HG02678 (cell line): ENCODE results near the gene TTC31.
A peak's percentile ranks its signal among the peaks of the same experiment; 100 is the strongest.
"Not testable (repeated sequence)": the region's sequence is repeated elsewhere in the genome, so short reads cannot be mapped to it uniquely, and the experiment has no call there.

Source experiments
- ATAC-seq: cut with Tn5 transposase; IDR thresholded peaks from one replicate; pipeline ENCODE4 v1.9.1; 2021; ENCODE audit warnings: mild to moderate bottlenecking, moderate library complexity; ENCODE audit not compliant: unreplicated experiment

TTC31 gene

DNA sequence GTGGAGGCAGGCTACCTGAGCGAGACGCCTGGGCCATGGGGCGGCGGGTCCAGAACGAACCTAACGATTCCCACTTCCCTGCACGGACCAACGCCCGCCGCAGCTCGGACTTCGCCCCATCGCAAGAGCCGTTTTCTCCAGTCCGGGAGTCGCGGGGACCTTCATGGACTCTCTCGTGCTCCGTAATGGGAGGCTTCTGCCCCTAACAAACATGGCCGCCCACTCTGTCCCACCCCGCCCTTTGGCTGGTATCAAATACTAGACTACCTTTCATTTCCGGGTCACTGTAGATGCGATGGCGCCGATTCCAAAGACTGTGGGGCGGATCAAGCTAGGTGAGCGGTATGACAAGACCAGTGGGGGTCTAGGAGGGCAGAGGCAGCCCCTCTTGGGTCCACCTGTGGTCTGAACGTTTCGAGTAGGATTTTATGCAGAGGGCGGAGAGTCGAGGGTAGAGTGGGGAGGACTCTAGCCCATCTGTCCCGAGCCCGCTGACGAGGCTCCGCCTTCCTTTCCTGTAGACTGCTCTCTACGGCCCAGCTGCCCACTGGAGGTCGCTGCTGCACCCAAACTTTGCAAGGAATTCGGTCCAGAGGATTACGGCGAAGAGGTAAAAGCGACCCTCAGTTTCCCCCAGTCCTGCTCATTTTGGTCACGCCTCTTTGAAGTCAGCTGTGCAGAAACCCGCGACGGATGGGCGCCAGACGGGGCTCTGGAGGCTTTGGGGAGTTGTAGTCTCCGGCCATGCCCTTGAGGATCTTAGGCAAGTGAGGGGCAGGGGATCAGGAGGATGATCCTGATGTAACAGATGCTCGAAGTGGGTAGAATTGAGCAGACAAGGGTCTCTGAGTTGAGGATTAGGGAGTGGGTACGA lies at the start of gene TTC31, which contains the start of gene CCDC142:
Gene TTC31, plus strand, starts transcription at position 281 of the 874 bp plus-strand sequence. Its CDS starts 15 bp downstream, at position 296.
Gene CCDC142, minus strand, starts transcription at position 198 of the 874 bp plus-strand sequence. Its CDS starts 161 bp downstream, at position 37.
- ATAC-seq = peak; percentile 92

DNA sequence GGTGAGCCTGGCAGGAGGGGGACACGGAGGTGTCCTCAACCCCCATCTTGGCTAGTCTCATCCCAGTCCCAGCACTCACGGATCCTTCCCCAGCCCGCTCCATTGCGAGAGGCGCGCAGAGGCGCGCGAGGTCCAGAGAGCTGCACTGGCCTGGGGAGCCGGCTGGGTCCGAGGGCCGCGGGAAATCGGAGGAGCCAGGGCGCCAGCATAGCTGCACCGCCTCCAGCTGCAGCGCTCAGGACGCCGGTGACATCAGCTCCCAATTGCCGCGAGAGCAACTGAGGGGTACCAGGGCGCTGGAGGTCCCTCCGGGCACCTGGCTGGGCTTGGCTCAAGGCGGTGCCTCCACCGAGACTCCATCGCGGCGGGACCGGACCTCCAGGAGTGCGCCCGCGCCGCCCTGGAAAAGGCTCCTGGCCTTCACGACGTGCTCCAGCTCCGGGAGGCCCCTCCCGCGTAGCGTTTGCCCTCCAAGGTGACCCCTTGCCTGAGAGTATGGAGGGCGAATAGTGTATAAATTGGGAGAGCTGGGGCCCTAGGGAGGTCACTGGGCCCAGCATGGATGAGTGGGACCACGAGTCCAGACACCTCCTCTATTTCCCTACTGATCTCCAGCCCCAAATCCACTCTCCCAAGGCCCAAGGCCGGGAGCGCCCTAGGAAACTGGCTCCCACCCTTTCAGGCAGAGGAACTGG lies 46.6 kb upstream of the TTC31 start:
- no peak for ATAC-seq

DNA sequence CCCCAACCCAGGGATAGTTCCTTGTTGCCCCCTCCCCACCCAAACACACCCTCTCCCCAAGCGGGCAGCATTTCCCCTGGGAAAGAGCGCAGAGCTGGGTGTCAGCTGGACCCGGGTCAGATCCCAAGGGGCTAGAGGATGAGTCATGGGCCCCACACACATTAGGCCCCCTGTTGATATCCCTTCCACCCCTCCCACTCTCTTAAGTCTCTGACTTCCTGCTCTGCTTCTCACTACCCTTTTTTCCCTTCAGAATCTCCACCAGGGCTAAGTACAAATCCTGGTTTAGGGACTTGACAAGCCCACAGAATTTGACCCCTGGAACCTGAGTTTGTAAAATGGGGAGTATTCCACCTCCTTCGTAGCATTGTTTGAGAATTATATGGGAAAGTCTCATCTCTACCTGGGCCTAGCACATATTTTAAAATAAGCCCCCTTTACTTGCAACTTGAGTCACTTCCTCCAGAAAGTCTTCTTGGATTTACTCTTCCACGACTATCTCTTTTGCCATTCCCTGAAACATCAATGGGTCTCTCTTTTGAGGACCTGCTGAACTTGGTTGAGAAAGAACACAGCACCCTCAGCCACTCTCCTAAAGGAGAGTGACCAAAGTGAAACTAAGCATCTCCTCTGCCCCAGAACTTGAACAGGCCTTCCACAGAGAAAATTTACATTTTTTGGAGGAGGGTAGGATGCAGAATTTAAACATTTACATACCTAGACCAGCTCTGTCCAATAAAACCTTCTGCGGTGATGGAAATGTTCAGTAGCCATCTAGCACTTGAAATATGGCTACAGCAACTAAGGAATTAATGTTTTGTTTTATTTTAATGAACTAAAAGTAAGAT lies 45.8 kb upstream of the TTC31 start:
- no peak for ATAC-seq

DNA sequence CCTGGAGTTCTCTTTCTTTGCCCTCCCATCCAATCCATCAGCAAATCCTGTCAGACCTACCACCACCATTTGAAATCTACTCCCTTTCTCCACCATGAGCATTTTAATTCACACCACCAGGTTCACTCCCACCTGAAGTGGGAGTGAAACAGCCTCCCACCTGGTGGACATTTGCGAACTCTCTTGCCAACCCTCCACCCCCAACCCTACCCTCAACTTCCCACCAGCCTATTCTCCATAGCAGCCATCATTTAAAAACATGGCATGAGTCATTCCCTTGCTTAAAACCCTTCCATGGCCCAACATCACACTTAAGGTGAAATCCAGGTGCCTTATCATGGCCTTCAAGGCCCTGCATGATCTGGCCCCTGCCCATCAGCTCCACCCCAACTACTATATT lies 44.6 kb upstream of the TTC31 start:
- no peak for ATAC-seq

DNA sequence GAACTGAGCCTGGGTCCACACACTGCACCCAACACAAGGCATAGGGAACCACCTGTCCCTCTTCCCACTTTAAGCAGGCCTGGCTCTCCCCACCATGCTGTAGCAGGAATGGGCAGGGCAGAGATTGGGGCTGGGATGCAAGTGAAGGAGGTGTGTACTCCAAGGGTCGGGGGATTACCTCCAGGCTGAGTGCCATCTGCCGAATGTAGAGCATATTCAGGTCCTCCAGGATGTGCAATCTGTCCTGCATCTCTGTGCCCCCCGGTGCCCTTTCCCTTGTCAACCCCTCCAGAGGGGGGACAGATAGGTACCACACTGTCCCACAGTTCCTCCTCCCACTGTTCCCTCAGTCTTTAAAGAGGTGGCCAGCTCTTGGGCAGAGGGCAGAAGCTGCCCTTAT lies 43.5 kb upstream of the TTC31 start:
- no peak for ATAC-seq

DNA sequence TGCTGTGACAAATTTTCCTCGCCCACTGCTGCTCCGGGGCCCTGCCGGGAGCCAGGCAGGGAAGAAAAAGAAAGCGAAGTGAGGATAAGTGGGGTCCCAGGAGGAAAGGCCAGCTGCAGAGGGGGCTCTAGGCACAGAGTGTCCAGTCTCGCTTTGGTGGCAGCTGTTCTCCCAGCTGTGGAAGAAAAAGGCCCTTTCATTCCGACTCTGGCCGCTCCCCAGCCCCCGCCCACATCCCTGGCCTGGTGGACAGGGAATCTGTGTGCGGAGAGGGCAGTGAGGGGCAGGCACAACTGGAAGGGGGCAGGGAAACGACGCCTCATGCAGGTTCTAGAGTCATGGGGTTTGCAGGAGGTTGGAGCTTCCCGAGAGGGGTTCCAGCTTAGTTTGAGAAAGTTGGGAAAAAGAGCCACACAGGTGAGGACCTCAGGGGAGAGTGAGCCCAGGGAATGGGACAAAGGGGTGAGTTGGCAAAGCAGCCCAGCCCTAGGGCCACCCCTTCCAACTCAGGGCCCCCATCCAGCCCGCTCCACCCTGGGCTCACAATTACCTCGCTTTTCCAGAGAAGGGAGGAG lies 43.0 kb upstream of the TTC31 start:
- peak; percentile 0 for ATAC-seq

DNA sequence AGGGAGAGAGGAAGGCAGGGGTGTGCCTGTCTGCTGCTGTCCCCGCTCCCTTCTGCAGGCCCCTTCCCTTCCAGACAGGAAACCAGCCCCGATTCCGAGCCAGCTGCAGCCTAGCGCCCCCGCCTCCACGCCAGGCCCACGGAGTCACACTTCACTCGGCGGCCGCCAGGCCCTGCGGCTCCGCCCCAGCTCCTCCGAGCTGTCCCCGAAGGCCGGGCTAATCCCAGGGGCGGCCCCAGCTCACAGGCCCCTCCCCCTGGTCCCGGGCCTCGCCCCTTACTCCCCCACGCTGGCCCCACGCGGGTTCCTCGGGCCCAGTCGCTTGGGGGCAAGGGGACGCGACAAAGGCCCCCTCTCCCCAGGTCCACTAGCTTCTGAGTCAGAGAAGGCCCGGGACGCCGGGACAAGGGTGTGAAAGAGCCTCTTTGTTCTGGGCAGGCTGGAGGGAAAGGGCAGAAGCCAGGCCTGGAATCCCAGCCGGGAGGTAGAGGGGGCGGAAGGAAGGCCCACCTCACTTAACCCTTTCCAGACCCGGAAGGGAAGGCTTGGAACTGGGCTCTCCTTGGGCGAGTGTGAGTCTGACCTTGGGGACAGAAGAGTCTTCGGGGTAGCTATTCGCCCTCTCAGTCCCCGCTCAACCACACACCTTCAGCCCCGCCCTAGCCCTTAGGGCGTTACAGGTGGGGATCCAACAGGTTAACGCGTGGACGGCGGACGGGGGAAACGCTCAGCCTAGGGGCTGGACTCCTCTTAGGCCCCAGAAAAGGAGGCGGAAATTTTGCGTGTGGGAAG lies 42.3 kb upstream of the TTC31 start:
- ATAC-seq = peak; percentile 93

DNA sequence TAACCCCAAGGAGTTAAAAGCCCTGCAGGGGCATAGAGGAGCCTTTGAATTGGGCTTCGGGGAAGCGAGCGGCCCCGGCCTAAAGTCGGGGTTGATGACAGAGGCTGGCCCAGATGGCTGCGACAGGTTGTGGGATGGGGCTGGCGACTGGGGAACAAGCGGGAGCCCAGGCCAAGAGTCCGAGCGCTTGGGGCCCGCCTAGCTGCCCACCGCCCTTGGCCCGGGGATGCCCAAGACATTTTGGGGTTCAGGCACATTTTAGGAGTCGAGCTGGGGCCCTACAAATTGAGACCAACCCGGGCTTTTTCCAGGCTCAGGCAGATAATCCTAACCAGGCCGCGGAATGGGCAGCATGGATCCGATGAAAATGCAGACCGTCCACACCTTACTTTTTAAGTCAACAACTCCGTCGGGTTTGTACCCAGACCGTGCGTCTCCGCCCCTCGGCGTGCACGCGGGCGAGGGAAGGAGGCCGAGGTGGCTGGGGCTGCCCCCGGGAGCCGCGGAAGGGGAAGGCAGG lies 41.7 kb upstream of the TTC31 start:
- ATAC-seq = no peak

DNA sequence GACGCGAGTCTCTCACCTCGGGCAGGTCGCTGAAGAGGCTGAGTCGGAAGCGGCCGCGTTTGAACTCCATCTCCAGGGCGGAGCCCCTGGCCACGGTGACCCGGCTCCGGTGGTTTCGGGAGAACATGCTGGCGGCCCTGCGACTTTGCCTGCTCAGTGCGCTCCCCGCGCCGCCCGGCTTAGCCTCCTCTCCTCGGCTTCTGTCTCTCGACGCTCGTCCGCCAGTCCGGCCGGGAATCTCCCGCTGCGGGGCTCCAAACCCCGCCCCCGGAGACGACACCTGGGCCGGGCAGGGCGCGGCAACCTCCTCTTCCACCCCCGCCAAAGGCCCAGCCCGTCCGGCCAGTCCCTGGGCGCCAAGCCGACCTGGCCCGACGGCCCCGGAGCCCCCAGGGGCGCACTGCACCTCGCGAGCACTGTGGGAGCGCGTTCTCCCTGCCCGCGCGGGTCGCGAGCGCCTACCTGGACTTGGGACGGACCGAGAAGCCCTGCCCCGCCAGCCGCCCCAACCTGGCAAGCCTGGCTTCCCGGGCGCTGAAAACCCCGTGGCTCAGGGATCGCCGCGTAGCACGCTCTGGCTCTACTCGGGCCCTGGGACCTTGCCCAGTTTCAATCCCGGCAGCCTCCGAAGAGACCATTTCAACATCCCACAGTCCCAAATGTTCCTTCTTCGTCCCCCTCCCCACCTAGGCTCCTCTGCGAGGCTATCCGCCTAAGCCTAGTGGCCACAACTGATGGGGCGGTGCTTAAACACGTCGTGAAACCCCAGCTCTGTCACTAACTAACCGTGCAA lies 41.0 kb upstream of the TTC31 start, which contains the start of gene RTKN:
Gene RTKN, minus strand, starts transcription at position 248 of the 793 bp plus-strand sequence. Its CDS starts 121 bp downstream, at position 127.
- ATAC-seq = no peak

DNA sequence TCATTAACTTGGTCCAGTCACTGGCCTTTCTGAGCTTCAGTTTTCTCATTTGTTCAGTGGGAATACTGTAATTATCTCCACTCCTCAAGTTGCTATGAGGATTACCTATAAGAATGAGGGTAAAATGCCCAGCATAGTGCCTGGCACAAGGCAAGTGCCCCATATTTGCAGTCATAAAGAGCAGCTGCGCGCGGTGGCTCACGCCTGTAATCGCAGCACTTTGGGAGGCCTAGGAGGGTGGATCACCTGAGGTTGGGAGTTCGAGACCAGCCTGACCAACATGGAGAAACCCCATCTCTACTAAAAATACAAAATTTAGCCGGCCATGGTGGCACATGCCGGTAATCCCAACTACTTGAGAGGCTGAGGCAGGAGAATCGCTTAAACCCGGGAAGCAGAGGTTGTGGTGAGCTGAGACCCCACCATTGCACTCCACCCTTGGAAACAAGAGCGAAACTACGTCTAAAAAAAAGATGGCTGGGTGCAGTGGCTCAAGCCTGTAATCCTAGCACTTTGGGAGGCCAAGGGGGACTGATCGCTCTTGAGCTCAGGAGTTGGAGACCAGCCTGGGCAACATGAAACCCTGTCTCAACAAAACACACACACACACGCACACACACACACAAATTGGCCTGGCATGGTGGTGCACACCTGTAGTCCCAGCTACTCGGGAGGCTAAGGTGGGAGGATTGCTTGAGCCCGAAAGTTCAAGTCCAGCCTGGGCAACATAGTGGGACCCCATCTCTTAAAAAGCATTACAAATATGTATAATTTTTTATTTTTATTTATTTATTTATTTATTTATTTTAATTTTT lies 40.2 kb upstream of the TTC31 start:
- ATAC-seq = not testable (repeated sequence)

DNA sequence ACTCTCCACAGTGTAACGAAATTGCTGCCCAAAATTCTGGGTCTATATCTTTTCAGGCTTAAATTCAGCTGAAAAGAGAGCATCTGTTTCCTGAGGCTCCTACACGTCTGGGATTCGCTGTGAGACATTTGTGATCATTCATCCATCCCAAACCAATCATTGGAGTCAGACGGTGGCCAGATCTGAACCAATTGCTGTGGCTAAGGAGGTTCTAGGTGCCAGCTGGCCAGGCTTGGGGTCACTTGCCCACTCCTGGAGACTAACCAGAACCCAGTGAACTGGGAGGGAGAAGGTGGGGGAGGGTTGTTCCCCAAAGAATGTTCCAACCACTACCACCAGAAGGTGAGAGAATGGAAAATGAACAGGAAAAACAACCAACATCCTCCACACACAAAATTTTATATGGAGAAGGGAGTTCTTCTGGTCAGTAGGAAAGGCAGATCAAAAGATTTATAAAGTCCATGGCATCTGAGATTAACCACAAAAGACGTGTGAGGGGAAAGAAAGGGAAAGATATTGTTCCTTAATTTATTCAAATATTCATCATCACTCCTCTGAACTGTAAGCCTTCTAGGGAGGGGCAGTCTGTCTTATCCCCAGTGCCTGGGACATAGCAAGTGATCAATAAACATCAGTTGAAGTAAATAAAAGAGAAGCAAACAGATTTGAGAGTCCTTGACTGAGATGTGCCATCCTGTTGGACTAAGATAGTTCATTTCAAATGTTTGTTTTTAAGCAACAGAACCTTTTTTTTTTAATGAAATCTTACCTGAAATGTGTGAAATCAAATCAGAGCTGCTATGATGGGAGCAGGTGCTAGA lies 38.2 kb upstream of the TTC31 start:
- ATAC-seq = no peak

DNA sequence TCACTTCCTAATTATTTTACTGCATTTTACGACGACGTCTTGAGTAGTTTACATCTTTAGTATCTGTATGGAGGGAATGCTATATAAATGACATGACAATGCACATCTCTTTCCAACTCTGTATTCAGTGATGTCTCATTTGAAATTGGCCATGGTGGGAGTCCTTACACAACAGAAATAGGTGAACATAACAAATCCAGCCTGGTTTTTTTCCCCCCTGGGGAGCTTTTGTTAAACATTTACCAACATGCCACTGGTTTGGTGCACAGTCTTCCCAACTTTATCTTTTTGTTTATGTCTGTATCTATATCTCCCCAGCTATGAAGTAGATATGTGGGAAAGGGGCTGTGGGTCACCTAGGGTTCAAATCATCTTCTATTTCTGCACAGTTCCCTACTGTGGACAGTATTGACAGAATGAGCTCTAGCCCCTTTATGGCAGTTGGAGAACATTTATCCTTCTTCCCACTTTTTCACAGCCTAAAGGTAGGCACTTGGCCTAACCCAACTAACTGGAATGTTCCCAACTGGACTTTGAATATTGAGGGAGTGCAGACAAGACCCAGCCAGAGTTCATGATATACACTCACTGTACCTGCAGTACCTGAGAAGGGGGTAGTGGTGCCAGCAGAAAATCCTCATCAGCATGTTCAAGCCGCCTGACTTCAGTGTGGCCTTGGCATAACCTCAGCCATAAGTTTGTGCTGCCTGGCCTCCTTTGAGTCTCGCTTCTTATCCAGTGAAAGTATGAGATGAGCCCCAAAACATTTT lies 35.5 kb upstream of the TTC31 start:
- ATAC-seq = no peak

DNA sequence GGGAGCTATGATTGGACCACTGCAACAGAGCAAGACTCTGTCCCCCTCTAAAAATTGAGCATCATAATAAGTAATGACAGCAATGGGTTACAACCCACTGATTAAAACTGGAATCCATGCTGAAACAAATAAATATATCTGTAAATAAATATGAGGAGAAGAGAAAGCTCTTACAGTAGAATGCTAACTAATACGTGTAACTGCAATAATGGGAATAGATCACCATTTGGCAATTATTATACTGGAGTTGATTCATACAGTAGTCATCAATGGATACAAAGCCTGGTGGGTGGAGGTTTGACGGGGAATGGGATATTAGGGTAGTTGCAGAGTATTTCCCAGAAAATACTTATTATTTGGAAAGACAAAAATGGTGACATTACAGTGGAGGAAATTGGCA lies 34.1 kb upstream of the TTC31 start:
- no peak for ATAC-seq

DNA sequence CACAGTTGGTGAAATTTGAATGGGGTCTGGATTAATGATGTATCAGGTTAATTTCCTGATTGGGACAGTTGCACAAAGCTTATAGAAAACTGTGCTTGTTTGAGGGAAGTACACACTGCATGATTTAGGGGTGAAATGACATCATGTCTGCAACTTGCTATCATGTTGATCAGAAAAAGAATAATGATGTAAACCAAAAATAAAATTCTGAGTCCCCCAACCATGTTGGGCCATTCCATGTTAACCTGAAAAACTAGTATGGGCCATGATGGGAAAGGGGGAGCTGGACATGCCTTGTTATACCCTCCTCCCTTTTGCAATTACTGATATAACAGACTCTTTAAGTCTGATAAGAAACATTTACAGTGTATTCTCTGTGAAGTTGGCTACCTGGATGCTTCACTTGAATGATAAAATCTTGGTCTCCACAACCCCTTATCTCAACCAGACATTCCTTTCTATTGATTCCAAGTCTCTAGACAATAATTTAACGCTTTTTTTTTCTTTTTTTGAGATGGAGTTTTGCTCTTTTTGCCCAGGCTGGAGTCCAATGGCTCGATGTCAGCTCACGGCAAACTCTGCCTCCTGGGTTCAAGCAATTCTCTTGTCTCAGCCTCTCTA lies 32.2 kb upstream of the TTC31 start:
- ATAC-seq = no peak

DNA sequence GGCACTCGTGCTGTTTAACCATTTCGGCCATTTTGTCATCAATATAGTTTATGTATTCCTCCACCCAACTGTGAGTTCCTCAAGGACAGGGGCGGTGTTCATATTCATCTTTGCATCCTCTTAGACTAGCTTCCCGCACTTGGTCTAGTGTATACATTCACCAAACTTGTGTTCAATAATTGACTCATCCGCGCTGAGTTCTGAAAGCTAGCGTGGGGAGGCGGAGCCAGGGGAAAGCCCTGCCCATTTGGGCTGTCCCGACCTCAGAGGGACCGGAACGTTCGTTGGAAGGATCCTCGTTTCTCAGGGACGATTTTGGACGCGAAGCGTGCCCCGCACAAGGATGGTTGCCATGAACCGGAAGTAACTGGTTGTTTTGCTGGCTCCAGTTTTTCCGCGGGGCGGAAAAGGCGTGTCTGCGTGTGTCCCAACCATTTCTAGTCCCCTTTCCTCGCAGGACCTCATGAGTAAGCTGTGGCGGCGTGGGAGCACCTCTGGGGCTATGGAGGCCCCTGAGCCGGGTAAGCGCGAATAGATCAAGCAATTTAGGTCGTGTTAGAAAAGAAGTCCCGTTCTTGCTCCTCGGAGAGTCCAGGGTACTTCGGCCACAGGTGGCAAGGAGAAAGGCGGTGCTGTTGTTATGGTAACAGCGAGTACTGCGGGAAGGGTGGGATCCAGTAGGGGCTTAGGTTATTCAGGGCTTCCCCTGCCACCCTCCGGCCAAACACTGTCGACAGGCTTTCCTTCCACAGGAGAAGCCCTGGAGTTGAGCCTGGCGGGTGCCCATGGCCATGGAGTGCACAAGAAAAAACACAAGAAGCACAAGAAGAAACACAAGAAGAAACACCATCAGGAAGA lies 28.0 kb upstream of the TTC31 start, which contains the start of gene INO80B:
Gene INO80B, plus strand, starts transcription at position 434 of the 858 bp plus-strand sequence. Its CDS starts 30 bp downstream, at position 464.
- peak; percentile 39 for ATAC-seq
